ENCODE results near the gene FAM117A.
"Not testable (repeated sequence)": the region's sequence is repeated elsewhere in the genome, so short reads cannot be mapped to it uniquely, and the experiment has no call there.

FAM117A gene

GRCh38 chr17:49739641-49740271 lies 24.2 kb downstream of the FAM117A start:
- no peak for DNase-seq (ENCODE audit: low read depth in 2 of 2)

- DNase-seq (ENCODE audit: low read depth in 2 of 2): no peak
Observed at GRCh38 chr17:49738456-49739163, 25.3 kb downstream of the FAM117A start.

DNA sequence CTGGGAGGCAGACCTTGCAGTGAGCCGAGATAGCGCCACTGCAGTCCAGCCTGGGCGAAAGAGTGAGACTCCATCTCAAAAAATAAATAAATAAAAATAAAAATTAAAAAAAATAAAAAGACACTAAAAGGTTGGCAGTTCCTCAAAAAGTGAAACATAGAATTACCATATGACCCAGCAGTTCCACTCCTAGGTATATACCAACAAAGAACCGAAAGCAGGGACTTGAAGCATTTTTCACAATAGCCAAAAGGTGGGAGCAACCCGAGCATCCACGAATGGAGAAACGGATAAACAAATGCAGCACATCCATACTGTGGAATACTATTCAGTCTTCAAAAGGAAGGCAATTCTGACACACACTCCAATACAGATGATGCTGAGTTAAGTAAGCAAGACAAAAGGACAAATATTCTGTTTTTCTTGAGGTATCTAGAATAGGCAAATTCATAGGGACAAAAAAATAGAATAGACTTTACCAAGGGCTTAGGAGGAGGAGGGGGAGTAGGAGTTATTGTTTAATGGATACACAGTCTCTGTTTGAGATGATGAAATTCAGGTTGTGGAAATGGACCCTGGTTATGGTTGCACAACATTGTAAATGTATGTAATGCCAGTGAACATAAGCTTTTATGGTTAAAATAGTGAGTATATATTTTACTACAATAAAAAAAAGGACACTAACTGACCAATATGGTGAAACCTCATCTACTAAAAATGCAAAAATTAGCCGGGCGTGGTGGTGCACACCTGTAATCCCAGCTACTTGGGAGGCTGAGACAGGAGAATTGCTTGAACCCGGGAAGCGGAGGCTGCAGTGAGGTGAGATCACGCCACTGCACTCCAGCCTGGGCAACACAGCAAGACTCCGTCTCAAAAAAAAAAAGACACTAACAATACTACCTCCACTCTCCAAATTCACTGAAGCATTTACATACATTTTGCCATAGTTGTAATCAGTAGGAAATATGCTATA lies 29.1 kb downstream of the FAM117A start:
- no peak for DNase-seq (ENCODE audit: low read depth in 2 of 2)

GRCh38 chr17:49731435-49731831 lies 32.5 kb downstream of the FAM117A start:
- no peak for DNase-seq (ENCODE audit: low read depth in 2 of 2)

- no peak for DNase-seq (ENCODE audit: low read depth in 2 of 2)
Observed at GRCh38 chr17:49730785-49731434, 33.0 kb downstream of the FAM117A start.

DNA sequence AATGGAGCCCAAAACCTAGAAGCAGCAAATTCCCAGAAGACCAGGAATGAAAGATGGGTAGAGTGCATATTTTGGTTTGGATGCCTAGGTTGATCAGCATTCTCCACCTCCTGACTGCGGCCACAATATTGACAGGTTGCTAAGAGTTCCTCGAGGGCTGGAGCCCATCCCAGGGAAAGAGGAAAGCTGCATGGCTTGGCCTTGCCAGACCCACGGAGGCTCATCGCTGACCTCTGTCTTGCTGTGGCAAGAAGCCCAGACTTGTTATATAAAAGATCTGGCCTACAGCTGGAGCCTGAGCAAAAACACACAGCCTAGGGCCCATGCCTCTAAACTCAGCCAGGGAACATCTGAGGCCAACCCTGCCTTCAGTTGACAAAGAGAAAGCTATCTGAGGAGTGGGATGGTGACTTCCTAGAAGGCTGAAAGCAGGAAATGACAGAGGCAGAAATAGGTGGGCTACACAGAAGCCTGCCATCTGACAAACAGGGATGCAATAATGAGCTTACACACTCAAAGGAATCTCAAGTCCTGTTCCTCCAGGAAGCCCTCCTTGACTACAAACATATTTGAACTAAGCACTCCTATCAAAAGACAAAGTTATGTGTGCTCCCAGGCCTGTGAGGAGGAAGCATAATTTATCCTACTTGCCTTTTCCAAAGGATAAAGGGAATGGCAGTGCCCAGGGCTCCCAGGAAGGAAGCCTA lies 33.7 kb downstream of the FAM117A start:
- DNase-seq (ENCODE audit: low read depth in 2 of 2): peak in 1 of 2 experiments; percentile 3

GRCh38 chr17:49729069-49729468 lies 34.9 kb downstream of the FAM117A start:
- DNase-seq (ENCODE audit: low read depth in 2 of 2): no peak

DNA sequence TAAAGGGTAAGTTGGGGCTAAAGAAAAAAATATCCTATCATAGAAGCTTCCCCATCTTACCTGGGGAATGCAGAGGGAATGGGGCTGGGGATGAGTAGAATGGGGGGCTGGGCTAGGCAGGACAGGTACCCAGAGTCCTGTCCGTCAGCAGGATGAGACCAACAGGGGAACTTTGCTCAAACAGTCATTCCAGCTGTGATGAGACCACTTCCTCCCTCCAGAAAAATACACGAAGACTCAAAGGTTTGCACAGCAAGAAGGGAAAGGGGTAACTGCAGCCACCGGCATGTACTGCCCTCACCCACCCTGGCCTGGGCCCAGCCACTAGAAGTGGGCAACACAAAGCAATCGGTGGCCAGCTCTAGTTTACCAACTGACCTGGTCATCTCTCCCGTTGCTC lies 35.5 kb downstream of the FAM117A start:
- DNase-seq (ENCODE audit: low read depth in 2 of 2): no peak

- DNase-seq (ENCODE audit: low read depth in 2 of 2): no peak
Observed at GRCh38 chr17:49727380-49727779, 36.6 kb downstream of the FAM117A start.

DNA sequence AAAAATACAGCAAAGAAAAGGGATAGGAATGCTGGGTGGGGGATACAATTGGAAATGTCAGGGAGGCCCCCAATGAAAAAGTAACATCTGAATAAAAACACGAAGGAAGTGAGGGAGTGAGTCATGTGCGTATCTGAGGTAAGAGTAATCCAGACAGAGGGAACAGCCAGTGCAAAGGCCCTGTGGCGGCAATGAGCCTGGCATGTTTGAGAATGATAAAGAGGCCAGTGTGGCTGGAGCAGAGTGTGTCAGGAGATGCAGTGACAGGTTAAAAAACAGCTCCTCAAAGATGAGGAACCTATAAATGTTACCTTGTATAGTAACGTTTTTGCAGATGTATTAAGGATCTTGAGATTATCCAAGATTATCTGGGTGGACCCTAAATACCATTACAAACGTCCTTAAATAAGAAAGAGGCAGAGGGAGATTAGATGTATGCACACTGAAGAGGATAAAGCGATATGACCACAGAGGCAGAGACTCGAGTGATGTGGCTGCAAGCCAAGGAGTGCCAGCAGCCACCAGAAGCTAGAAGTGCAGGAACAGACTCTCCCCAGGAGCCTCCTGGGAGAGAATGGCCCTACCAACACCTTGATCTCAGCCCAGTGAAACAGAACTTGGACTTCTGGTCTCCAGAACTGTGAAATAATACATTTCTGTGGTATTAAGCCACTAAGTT lies 38.3 kb downstream of the FAM117A start:
- DNase-seq (ENCODE audit: low read depth in 2 of 2): no peak

- not testable (repeated sequence) for DNase-seq (ENCODE audit: low read depth in 2 of 2)
Observed at GRCh38 chr17:49724552-49724951, 39.4 kb downstream of the FAM117A start.

DNA sequence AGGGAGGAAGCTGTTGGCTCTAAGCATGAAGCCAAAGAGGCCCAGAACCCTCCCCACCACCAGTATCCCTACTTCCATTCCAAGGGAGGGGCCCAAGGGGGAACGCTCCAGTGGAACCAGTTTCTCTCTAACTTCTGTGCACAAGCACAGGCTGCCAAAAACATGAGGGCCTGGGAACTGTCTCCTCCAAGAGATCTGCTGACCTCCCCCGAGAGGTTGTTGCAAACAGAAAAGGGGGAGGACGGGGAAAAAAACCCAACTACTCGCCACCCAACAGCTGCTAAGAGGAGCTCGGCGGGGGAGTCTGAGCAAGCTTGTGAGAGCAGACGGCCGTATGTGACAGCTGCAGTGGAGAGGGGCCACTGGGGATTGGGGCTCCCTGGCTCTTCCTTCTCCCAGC lies 40.5 kb downstream of the FAM117A start:
- DNase-seq (ENCODE audit: low read depth in 2 of 2): no peak

- DNase-seq (ENCODE audit: low read depth in 2 of 2): no peak
Observed at GRCh38 chr17:49722066-49722465, 41.9 kb downstream of the FAM117A start.

DNA sequence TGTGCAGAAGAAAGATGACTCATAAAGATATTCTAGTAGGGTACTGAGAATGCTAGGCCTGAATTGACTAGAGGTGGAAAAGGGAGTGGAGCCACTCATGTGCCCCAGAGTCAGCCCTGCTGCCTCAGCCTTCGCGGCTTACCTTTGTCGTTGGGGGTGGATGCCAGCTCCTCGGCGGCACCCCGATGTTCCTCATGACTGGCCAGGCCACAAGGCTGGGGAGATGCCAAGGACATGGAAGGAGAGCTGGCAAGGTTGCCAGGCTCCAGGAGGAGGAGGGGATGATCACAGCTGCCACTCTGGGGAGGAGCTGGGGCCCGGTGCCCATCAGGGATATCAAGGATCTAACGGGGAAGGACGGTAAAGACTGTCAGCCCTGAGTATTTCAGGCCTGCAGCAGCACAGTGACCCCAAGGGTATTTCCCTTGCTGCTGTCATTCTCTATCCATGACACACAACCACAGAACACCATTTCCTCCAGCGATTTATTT lies 46.5 kb downstream of the FAM117A start:
- no peak for DNase-seq (ENCODE audit: low read depth in 2 of 2)

DNA sequence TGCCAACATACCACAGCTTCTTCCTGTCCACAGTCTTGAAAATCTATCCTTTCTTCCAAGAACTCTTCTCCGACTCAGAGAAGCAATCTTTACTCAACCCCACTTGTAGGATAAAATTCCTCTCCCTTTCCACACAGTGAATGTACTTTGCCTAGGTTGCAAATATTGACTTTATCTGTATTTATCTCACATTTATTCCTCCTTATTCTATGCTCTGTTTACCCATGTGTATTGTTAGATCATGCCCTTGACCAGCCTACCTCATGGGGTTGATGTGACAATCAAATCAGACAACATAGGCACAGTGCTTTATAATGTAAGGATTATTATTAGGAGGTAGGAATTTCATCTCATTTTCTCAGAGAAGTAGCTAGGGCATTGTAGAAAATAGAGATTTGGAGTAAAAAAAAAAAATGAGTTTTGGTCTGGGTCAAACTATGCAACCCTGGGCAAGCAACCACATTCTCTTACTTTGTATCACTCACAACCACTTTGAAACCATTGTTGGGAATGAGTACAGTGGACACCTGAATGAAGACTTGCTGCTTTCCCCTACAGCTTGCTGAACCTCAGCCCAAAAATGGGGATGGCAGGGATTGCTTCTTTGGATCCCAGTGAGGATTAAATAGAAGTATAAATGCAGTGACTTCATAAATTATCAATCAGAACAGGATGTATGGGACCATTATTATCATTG lies 47.1 kb downstream of the FAM117A start:
- no peak for DNase-seq (ENCODE audit: low read depth in 2 of 2)

DNA sequence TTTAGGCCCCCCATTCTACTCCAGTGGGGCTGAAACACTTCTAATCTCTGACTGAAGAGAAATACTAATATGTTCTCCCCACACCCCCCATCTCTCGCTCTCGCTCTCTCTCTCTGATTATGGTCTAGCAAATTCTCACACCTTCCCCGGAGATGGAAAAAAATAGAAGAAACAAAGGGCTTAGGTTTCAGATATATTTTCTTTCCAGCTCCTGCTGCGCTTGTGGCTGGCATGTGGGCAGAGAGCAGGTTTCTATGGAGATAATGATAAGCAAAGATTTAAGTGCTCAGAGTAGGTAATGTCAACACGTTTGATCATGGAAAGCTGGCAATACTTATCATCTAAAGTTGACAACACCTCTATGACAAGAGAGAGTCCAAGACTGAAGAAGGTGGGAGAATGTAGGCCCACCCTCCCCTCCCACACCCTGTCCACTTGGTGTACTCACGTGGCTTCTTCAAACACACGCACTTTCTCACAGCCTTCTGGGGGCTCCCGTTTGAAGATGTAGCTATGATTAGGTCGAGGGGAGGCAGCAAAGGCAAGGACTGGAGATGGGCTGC lies 48.1 kb downstream of the FAM117A start:
- DNase-seq (ENCODE audit: low read depth in 2 of 2): no peak

GRCh38 chr17:49715216-49715615 lies 48.7 kb downstream of the FAM117A start:
- no peak for DNase-seq (ENCODE audit: low read depth in 2 of 2)

GRCh38 chr17:49708515-49709183 lies 55.3 kb downstream of the FAM117A start:
- DNase-seq (ENCODE audit: low read depth in 2 of 2): no peak
